Neuron (in vitro differentiated cells): ENCODE measurements around the gene OSTF1.
A peak's percentile ranks its signal among the peaks of the same experiment; 100 is the strongest.

ENCODE experiments used
- H2AFZ ChIP-seq: one replicate; pipeline ENCODE4 v1.6.1; 2013; ENCODE audit warnings: low read depth, mild to moderate bottlenecking, inconsistent platforms, low read length, moderate library complexity
- H3K27me3 ChIP-seq: one replicate; pipeline ENCODE4 v1.6.1; 2013; ENCODE audit warnings: low read length; ENCODE audit not compliant: insufficient read depth
- H3K36me3 ChIP-seq: one replicate; pipeline ENCODE4 v1.6.1; 2013; ENCODE audit warnings: low read length; ENCODE audit not compliant: insufficient read depth
- H3K4me1 ChIP-seq: one replicate; pipeline ENCODE4 v1.6.1; 2013; ENCODE audit warnings: low read length; ENCODE audit not compliant: insufficient read depth
- H3K4me3 ChIP-seq: 2 replicates; pipeline ENCODE4 v1.5.1; 2013; ENCODE audit warnings: mild to moderate bottlenecking, low read length, moderate library complexity
- H3K9me3 ChIP-seq: one replicate; pipeline ENCODE4 v1.6.1; 2013; ENCODE audit warnings: low read length

The OSTF1 gene

GRCh38 chr9:75065510-75065909, 22.8 kb upstream of the OSTF1 start:
- H3K4me1 ChIP-seq: peaks cover 2% of the 10 kb centered on the region
- no peaks in the 10 kb centered on the region for H3K36me3 ChIP-seq
- H3K4me3 ChIP-seq: no peak overlapping the region
- H3K27me3 ChIP-seq: no peaks in the 10 kb centered on the region
- no peak overlapping the region for H2AFZ ChIP-seq
- H3K9me3 ChIP-seq: no peaks in the 10 kb centered on the region

DNA sequence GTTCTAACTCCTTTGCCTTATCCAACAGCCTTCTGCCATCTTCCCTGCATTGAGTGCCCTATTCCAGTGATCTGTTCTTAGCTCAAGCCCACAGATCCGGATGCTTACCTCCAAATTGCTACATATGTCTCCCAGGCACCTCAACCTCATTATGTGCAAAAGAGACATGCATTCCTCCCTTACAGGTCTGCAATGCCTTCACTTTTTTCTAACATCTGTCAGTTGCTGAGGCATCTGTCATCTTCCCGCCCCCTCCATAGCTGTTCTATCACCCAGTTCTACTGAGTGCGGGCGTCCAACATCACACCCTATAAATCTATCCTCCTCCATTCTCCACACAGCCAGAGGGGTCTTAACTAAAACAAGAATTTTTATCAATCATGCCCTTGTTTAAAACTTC, 20.4 kb upstream of the OSTF1 start:
- peaks cover 2% of the 10 kb centered on the region for H3K4me1 ChIP-seq
- H2AFZ ChIP-seq: no peak overlapping the region
- H3K27me3 ChIP-seq: no peaks in the 10 kb centered on the region
- H3K4me3 ChIP-seq: no peak overlapping the region
- H3K9me3 ChIP-seq: no peaks in the 10 kb centered on the region
- H3K36me3 ChIP-seq: no peaks in the 10 kb centered on the region

- H2AFZ ChIP-seq: no peak overlapping the region
- peaks cover 2% of the 10 kb centered on the region for H3K4me1 ChIP-seq
- H3K9me3 ChIP-seq: no peaks in the 10 kb centered on the region
- H3K27me3 ChIP-seq: no peaks in the 10 kb centered on the region
- no peaks in the 10 kb centered on the region for H3K36me3 ChIP-seq
- no peak overlapping the region for H3K4me3 ChIP-seq
Observed at GRCh38 chr9:75069171-75069570, 19.1 kb upstream of the OSTF1 start.

GRCh38 chr9:75071530-75072122, 16.7 kb upstream of the OSTF1 start:
- H3K4me1 ChIP-seq: peaks cover 2% of the 10 kb centered on the region
- H3K36me3 ChIP-seq: no peaks in the 10 kb centered on the region
- H3K27me3 ChIP-seq: no peaks in the 10 kb centered on the region
- no peaks in the 10 kb centered on the region for H3K9me3 ChIP-seq
- no peak overlapping the region for H3K4me3 ChIP-seq
- H2AFZ ChIP-seq: no peak overlapping the region

DNA sequence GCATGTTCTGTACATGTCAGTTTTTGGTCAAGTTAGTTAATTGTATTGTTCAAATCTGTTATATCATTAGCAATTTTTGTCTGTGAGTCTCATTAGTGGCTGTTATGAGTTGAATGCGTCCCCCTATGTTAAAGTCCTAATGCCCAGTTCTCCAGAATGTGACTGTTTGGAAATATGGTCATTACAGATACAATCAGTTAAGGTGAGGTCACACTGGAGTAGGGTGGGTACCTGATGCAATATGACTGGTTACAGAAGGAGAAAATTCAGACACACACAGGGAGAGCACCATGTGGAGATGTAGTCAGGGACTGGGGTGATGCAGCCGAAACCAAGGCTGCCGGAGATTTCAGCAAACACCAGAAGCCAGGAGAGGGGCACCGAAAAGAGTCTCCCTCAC, 15.4 kb upstream of the OSTF1 start:
- H3K36me3 ChIP-seq: no peaks in the 10 kb centered on the region
- H3K4me1 ChIP-seq: peaks cover 2% of the 10 kb centered on the region
- no peak overlapping the region for H2AFZ ChIP-seq
- no peaks in the 10 kb centered on the region for H3K9me3 ChIP-seq
- H3K4me3 ChIP-seq: no peak overlapping the region
- H3K27me3 ChIP-seq: no peaks in the 10 kb centered on the region

DNA sequence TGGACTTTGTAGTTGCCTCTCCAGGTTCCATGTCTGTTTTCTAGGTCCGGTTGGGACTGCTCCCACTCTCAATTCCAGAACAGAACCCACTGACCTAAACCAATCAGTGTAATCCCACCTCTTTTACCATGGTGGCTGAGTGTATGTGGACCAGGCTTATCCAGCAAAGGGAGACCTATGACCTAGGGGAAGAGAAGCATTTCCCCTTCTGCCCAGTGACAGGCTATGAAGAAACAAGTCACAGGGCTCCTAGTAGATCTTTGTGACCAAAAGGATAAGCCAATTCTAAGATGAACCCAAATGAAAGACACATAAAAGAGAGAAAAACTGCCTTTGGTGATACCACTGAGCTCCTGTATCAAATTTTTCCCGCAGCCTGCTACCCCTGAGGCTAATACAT, 6.7 kb upstream of the OSTF1 start:
- H3K4me3 ChIP-seq: no peak overlapping the region
- peaks cover 2% of the 10 kb centered on the region for H3K9me3 ChIP-seq
- no peaks in the 10 kb centered on the region for H3K36me3 ChIP-seq
- H2AFZ ChIP-seq: no peak overlapping the region
- peaks cover 6% of the 10 kb centered on the region for H3K4me1 ChIP-seq
- no peaks in the 10 kb centered on the region for H3K27me3 ChIP-seq

- H3K4me1 ChIP-seq: peaks cover 6% of the 10 kb centered on the region
- peaks cover 2% of the 10 kb centered on the region for H3K9me3 ChIP-seq
- no peaks in the 10 kb centered on the region for H3K36me3 ChIP-seq
- no peaks in the 10 kb centered on the region for H3K27me3 ChIP-seq
- no peak overlapping the region for H2AFZ ChIP-seq
- no peak overlapping the region for H3K4me3 ChIP-seq
Observed at GRCh38 chr9:75083188-75083970, 4.9 kb upstream of the OSTF1 start.

GRCh38 chr9:75084081-75084672, 4.1 kb upstream of the OSTF1 start:
- peaks cover 2% of the 10 kb centered on the region for H3K9me3 ChIP-seq
- no peaks in the 10 kb centered on the region for H3K36me3 ChIP-seq
- H3K4me3 ChIP-seq: no peak overlapping the region
- no peaks in the 10 kb centered on the region for H3K27me3 ChIP-seq
- no peak overlapping the region for H2AFZ ChIP-seq
- peaks cover 9% of the 10 kb centered on the region for H3K4me1 ChIP-seq

DNA sequence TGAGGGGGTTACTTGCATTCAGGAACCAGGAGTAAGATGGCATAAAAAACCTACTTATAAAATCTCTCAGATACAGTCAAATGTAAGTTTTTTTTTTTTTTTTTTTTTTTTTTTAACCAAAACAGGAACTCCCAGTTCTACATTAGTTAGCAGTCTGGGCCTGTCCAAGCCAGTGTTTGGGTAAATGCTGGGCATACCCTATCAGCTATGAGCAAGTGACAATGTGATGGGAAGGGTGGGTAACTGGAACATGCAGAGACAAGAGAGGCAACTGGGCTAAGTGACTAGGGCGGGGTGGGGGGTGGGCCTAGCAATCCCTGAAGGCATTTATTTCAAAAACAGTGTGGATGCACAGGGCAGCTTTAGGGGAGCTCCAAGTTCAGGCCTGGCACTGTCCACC, 2.7 kb upstream of the OSTF1 start:
- Histone ChIP-seq H2AFZ (no peak overlapping the region), H3K36me3 (no peaks in the 10 kb centered on the region), H3K4me1 (peaks cover 14% of the 10 kb centered on the region), H3K4me3 (no peak overlapping the region), H3K9me3 (peaks cover 2% of the 10 kb centered on the region), H3K27me3 (no peaks in the 10 kb centered on the region)

GRCh38 chr9:75086541-75087288, 1.6 kb upstream of the OSTF1 start:
- no peaks in the 10 kb centered on the region for H3K36me3 ChIP-seq
- peaks cover 14% of the 10 kb centered on the region for H3K4me1 ChIP-seq
- H3K9me3 ChIP-seq: peaks cover 2% of the 10 kb centered on the region
- H3K4me3 ChIP-seq: no peak overlapping the region
- no peaks in the 10 kb centered on the region for H3K27me3 ChIP-seq
- no peak overlapping the region for H2AFZ ChIP-seq

GRCh38 chr9:75087289-75087823, 958 bp upstream of the OSTF1 start:
- Histone ChIP-seq H3K36me3 (no peaks in the 10 kb centered on the region), H3K9me3 (peaks cover 2% of the 10 kb centered on the region), H3K27me3 (no peaks in the 10 kb centered on the region)

GRCh38 chr9:75088646-75089372, 495 bp downstream of the OSTF1 start:
- no peaks in the 10 kb centered on the region for H3K27me3 ChIP-seq
- no peaks in the 10 kb centered on the region for H3K36me3 ChIP-seq
- H3K9me3 ChIP-seq: no peaks in the 10 kb centered on the region
- H2AFZ ChIP-seq: peak overlapping the region; percentile 87
- peaks cover 8% of the 10 kb centered on the region for H3K4me1 ChIP-seq
- H3K4me3 ChIP-seq: peak overlapping the region; percentile 75

More at GRCh38 chr9:75087289-75087823, 958 bp upstream of the OSTF1 start:
- peaks cover 14% of the 10 kb centered on the region for H3K4me1 ChIP-seq
- H3K4me3 ChIP-seq: peak overlapping the region; percentile 89
- peak overlapping the region; percentile 99 for H2AFZ ChIP-seq
